ENCODE results near the gene ZNF37A. TPM values are rescaled to one million over a fixed set of nuclear protein-coding genes. Genes with fewer than 3 reads are reported as not detected.

ZNF37A gene
- polyA plus RNA-seq, 1 of the 3 experiments (the other 2 are of a cell fraction) = 5.4 TPM

- no peak for TF ChIP-seq FOXM1 (IDR thresholded peaks at IDR 0.05; ENCODE audit: low read depth)
- no peak for TF ChIP-seq ELF1 (IDR thresholded peaks at IDR 0.05)
- no peak for TF ChIP-seq CTCF (IDR thresholded peaks at IDR 0.05)
- TF ChIP-seq MEF2A (IDR thresholded peaks at IDR 0.05; ENCODE audit: borderline replicate concordance, low read depth) = no peak
- TF ChIP-seq FOXJ3 (CRISPR knock-in tag; IDR thresholded peaks at IDR 0.05) = no peak
- TF ChIP-seq CHD2 (IDR thresholded peaks at IDR 0.05; ENCODE audit: low read length, partially characterized antibody) = peak; percentile 87
- no peak for TF ChIP-seq TCF12 (IDR thresholded peaks at IDR 0.05)
- no peak for TF ChIP-seq FOSL2 (IDR thresholded peaks at IDR 0.05; ENCODE audit: borderline replicate concordance, low read depth)
- no peak for TF ChIP-seq NFIC (IDR thresholded peaks at IDR 0.05; ENCODE audit: borderline replicate concordance)
- TF ChIP-seq, protein P1, sequence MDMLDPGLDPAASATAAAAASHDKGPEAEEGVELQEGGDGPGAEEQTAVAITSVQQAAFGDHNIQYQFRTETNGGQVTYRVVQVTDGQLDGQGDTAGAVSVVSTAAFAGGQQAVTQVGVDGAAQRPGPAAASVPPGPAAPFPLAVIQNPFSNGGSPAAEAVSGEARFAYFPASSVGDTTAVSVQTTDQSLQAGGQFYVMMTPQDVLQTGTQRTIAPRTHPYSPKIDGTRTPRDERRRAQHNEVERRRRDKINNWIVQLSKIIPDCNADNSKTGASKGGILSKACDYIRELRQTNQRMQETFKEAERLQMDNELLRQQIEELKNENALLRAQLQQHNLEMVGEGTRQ (IDR thresholded peaks at IDR 0.05; ENCODE audit: borderline replicate concordance, low read depth, low read length) = no peak
These were observed at the start of gene ZNF37A (continued) for GRCh38 chr10:38094158-38094926.

GRCh38 chr10:38045129-38045528, 49.0 kb upstream of the ZNF37A start:
- Histone ChIP-seq H3K4me1 (ENCODE audit: control insufficient read depth in 1 of 2, insufficient read depth in 2 of 2, low read depth in 1 of 2, low read length in 1 of 2) (no peaks in the 10 kb centered on the region), H3K27me3 (ENCODE audit: insufficient read depth) (no peaks in the 10 kb centered on the region), H3K4me2 (no peak overlapping the region), H3K79me2 (ENCODE audit: insufficient read depth) (no peaks in the 10 kb centered on the region; the same call in 1 of the 2 replicates), H3F3A (replicated peaks; ENCODE audit: insufficient read depth) (no peaks in the 10 kb centered on the region), H3K36me3 (replicated peaks in 1 of 2; ENCODE audit: control insufficient read depth in 1 of 2, insufficient read depth in 2 of 2, low read length in 1 of 2) (peaks cover 11 to 48% of the 10 kb centered on the region in 2 experiments), H3K9me3 (no peaks in the 10 kb centered on the region), H3K4me3 (ENCODE audit: low read depth in 2 of 2, low read length in 1 of 2) (no peak overlapping the region), H3K9me2 (no peaks in the 10 kb centered on the region), H3K27ac (ENCODE audit: low read depth in 2 of 2, low read length in 1 of 2) (no peak overlapping the region), H4K20me1 (ENCODE audit: insufficient read depth) (no peaks in the 10 kb centered on the region), H2AFZ (ENCODE audit: low read depth) (no peak overlapping the region), H3K9ac (no peak overlapping the region)
- ChIA-PET CTCF (no interaction called here), POLR2A (no interaction called here)
- no peak for DNase-seq
- 100% methylated on average over 2 of the region's 2 CpGs for WGBS (ENCODE audit: low lambda C conversion rate)
- TF ChIP-seq PBX3 (IDR thresholded peaks at IDR 0.05) (no peak), MEF2A (IDR thresholded peaks at IDR 0.05; ENCODE audit: borderline replicate concordance, low read depth) (no peak), FOSL2 (IDR thresholded peaks at IDR 0.05; ENCODE audit: borderline replicate concordance, low read depth) (no peak), TAF1 (IDR thresholded peaks at IDR 0.05; ENCODE audit: borderline replicate concordance, low read depth, low read length) (no peak), POLR2AphosphoS5 (IDR thresholded peaks at IDR 0.05; ENCODE audit: low read depth, low read length) (no peak), NFIC (IDR thresholded peaks at IDR 0.05; ENCODE audit: borderline replicate concordance) (no peak), CTCF (IDR thresholded peaks at IDR 0.05) (no peak), NRF1 (IDR thresholded peaks at IDR 0.05; ENCODE audit: low read depth, low read length) (no peak), RCOR1 (IDR thresholded peaks at IDR 0.05; ENCODE audit: low read length) (no peak), TEAD4 (IDR thresholded peaks at IDR 0.05; ENCODE audit: borderline replicate concordance, insufficient read depth) (no peak)

Data from SK-N-SH (cell line).